K562 (cell line): Measurements from ENCODE around the gene SCAMP2. TPM values are rescaled to one million over a fixed set of nuclear protein-coding genes. Genes with fewer than 3 reads are reported as not detected.

Experiments used
- COPS2 ChIP-seq: fragments of 450-650 bp; conservative IDR thresholded peaks from 2 replicates; pipeline ENCODE4 v1.6.1; 2016; ENCODE audit warnings: mild to moderate bottlenecking, moderate library complexity
- CREM ChIP-seq: IDR thresholded peaks from 2 replicates; pipeline ENCODE4 v1.6.1; 2014; ENCODE audit warnings: antibody characterized with exemption, low read depth
- EHMT2 ChIP-seq: fragments of 450-650 bp; IDR thresholded peaks from 2 replicates; pipeline ENCODE4 v1.6.1; 2018; ENCODE audit warnings: antibody characterized with exemption
- ELF2 ChIP-seq: fragments of 250-450 bp; sonication (Bioruptor Pico); IDR thresholded peaks from 2 replicates; pipeline ENCODE4 v1.5.0; 2021; ENCODE audit warnings: mild to moderate bottlenecking
- FOXK2 ChIP-seq, 2 experiments: fragments of 450-650 bp; IDR thresholded peaks in 1 of 2; conservative IDR thresholded peaks in 1 of 2; 2 replicates each; pipeline ENCODE4 v1.6.1; 2016; ENCODE audit warnings: low read depth in 2 of 2, mild to moderate bottlenecking in 1 of 2
- HNRNPLL ChIP-seq: fragments of 200-400 bp; formaldehyde crosslinking; IDR thresholded peaks from 2 replicates; pipeline ENCODE4 v1.6.1; 2017; ENCODE audit warnings: low read length, low read depth, mild to moderate bottlenecking; ENCODE audit not compliant: poor library complexity, severe bottlenecking
- KDM5B ChIP-seq: fragments of 200-600 bp; sonication (generic); IDR thresholded peaks from 2 replicates; pipeline ENCODE4 v1.6.1; 2012; ENCODE audit warnings: low read depth, mild to moderate bottlenecking, moderate library complexity, low read length, control low read depth, inconsistent platforms; ENCODE audit not compliant: insufficient replicate concordance
- KLF6 ChIP-seq: fragments of 250-450 bp; sonication (Bioruptor Pico); IDR thresholded peaks from 2 replicates; pipeline ENCODE4 v1.4.0; 2020; ENCODE audit warnings: mild to moderate bottlenecking, moderate library complexity, borderline replicate concordance
- NCOA6 ChIP-seq: fragments of 450-650 bp; IDR thresholded peaks from 2 replicates; pipeline ENCODE4 v1.6.1; 2017; ENCODE audit warnings: mild to moderate bottlenecking
- NR2C1 ChIP-seq, 2 experiments: fragments of 450-650 bp; IDR thresholded peaks; 2 replicates each; pipeline ENCODE4 v1.6.1; 2017; ENCODE audit warnings: mild to moderate bottlenecking in 2 of 2, antibody characterized with exemption in 1 of 2, inconsistent platforms in 1 of 2, missing compliant biosample characterization in 1 of 2, missing genetic modification characterization in 1 of 2
- RBM25 ChIP-seq: fragments of 200-400 bp; formaldehyde crosslinking; IDR thresholded peaks from 2 replicates; pipeline ENCODE4 v1.6.1; 2018; ENCODE audit warnings: low read length, low read depth, moderate library complexity; ENCODE audit not compliant: severe bottlenecking
- SAP30 ChIP-seq: fragments of 200-600 bp; sonication (generic); IDR thresholded peaks from 2 replicates; pipeline ENCODE4 v1.6.1; 2012; ENCODE audit warnings: borderline replicate concordance, low read depth, mild to moderate bottlenecking, moderate library complexity, low read length, control low read depth, inconsistent platforms; ENCODE audit not compliant: insufficient read depth, poor library complexity, severe bottlenecking
- SPI1 ChIP-seq: IDR thresholded peaks from 2 replicates; pipeline ENCODE4 v1.6.1; 2011; ENCODE audit warnings: low read depth, low read length, control low read depth, borderline replicate concordance
- ZKSCAN3 ChIP-seq: fragments of 250-450 bp; sonication (Bioruptor Pico); IDR thresholded peaks from 2 replicates; pipeline ENCODE4 v1.4.0; 2020
- polyA plus RNA-seq, 8 experiments: library from polyadenylated mRNA; depleted of rRNA in 4 of 8; stranded (reverse) in 5 of 8; unstranded in 3 of 8; fragments of >200 nt; fragmentation: Nextera tagmentation in 2 of 8; fragmentation: Illumina TruSeq in 1 of 8; extraction: Ambion mirVana in 2 of 8; extraction: Trizol in 1 of 8; gene quantifications; 2 replicates each; pipeline versions ENCODE4 v1.2.1 to v1.2.3, GENCODE V29; 2011 to 2014; ENCODE audit warnings: inconsistent platforms in 1 of 8, missing spikeins in 1 of 8
- total RNA-seq, 7 experiments: library from RNA; depleted of rRNA in 6 of 7; stranded (reverse); fragments of >200 nt in 6 of 7; fragmentation: Illumina TruSeq in 2 of 7; extraction: Trizol in 2 of 7; gene quantifications; 2 replicates each; pipeline versions ENCODE4 v1.2.1 to v1.2.3, GENCODE V29; 2011 to 2021; ENCODE audit warnings: low replicate concordance in 1 of 7
- TF ChIP-seq, protein P1 (sequence below): fragments of 200-800 bp; sonication (Bioruptor generic); IDR thresholded peaks from 2 replicates; pipeline ENCODE4 v1.6.1; 2017; ENCODE audit warnings: missing genetic modification characterization, missing compliant biosample characterization
- TF ChIP-seq, protein P2 (sequence below), 3 experiments: IDR thresholded peaks in 2 of 3; conservative IDR thresholded peaks in 1 of 3; 2 replicates each; pipeline ENCODE4 v1.5.1; 2011 to 2012; ENCODE audit warnings: low read length in 3 of 3, mild to moderate bottlenecking in 3 of 3, control low read depth in 2 of 3, improper control_type of control experiment in 1 of 3, inconsistent platforms in 1 of 3, low read depth in 1 of 3, mixed read lengths in 1 of 3, moderate library complexity in 1 of 3; ENCODE audit not compliant: insufficient read depth in 2 of 3
- TF ChIP-seq, protein P3 (sequence below): sonication (generic); formaldehyde crosslinking; IDR thresholded peaks from 2 replicates; pipeline ENCODE4 v1.8.0; 2022; ENCODE audit warnings: mild to moderate bottlenecking, missing genetic modification reagents
- TF ChIP-seq, protein P4 (sequence below): fragments of 450-650 bp; IDR thresholded peaks from 2 replicates; pipeline ENCODE4 v1.6.1; 2016
- TF ChIP-seq, protein P5 (sequence below): sonication (generic); formaldehyde crosslinking; IDR thresholded peaks from 2 replicates; pipeline ENCODE4 v1.9.0; 2022; ENCODE audit warnings: mild to moderate bottlenecking, missing genetic modification reagents
- TF ChIP-seq, protein P6 (sequence below): fragments of 450-650 bp; formaldehyde crosslinking; IDR thresholded peaks from 2 replicates; pipeline ENCODE4 v1.4.0; 2020; ENCODE audit warnings: mild to moderate bottlenecking, moderate library complexity

Gene SCAMP2
- total and polyA plus RNA-seq, 9 of the 15 experiments (the other 6 are each of a cell fraction or from before 2014, with no cell fraction given) = 5.9 to 61.1 (median 20.1) TPM

DNA sequence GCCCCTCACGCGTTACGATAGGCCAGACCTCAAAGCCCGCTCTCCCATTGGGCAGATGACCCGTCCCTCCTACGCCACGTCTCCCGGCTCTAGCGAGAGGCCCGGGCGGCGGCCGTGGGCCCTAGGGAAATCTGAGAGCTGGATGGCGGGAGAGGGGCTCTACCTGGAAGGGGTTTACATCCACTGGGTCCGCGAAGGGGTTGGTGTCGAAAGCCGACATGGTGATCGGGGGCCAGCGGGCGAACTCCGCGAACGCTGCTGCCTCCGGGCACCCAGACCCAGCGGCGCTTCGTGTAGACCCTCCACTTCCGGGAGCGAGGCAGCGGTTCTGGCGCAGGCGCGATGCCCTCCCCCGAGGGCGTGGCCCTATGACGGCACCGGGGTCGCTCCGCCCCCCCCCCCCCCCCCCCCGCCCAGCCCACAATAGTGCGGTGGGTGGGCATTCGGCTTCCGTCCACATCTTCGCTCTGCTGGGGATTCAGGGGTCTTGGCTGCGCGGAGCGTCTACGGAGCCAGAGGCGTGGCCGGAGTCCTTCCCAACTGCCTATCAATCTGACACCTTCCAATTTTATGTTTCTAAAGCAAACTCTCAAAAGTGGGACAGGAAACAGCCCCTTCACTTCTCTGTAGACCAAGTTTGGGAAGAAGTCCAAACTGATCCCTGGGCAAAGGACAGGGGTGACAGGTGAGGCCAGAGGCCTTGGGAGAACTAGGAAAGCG lies at the start of gene SCAMP2 (continued):
- TF ChIP-seq, protein P1, sequence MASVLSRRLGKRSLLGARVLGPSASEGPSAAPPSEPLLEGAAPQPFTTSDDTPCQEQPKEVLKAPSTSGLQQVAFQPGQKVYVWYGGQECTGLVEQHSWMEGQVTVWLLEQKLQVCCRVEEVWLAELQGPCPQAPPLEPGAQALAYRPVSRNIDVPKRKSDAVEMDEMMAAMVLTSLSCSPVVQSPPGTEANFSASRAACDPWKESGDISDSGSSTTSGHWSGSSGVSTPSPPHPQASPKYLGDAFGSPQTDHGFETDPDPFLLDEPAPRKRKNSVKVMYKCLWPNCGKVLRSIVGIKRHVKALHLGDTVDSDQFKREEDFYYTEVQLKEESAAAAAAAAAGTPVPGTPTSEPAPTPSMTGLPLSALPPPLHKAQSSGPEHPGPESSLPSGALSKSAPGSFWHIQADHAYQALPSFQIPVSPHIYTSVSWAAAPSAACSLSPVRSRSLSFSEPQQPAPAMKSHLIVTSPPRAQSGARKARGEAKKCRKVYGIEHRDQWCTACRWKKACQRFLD = 0 out of 2 replicates have a peak, but pooled peaks have one; percentile 41
- TF ChIP-seq, protein P2, sequence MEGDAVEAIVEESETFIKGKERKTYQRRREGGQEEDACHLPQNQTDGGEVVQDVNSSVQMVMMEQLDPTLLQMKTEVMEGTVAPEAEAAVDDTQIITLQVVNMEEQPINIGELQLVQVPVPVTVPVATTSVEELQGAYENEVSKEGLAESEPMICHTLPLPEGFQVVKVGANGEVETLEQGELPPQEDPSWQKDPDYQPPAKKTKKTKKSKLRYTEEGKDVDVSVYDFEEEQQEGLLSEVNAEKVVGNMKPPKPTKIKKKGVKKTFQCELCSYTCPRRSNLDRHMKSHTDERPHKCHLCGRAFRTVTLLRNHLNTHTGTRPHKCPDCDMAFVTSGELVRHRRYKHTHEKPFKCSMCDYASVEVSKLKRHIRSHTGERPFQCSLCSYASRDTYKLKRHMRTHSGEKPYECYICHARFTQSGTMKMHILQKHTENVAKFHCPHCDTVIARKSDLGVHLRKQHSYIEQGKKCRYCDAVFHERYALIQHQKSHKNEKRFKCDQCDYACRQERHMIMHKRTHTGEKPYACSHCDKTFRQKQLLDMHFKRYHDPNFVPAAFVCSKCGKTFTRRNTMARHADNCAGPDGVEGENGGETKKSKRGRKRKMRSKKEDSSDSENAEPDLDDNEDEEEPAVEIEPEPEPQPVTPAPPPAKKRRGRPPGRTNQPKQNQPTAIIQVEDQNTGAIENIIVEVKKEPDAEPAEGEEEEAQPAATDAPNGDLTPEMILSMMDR (IDR thresholded peaks at IDR 0.05 in 2 of 3, conservative IDR thresholded peaks at IDR 0.05 in 1 of 3; ENCODE audit: insufficient read depth in 2 of 3, low read depth in 1 of 3, low read length in 3 of 3) = no peak
- TF ChIP-seq, protein P3, sequence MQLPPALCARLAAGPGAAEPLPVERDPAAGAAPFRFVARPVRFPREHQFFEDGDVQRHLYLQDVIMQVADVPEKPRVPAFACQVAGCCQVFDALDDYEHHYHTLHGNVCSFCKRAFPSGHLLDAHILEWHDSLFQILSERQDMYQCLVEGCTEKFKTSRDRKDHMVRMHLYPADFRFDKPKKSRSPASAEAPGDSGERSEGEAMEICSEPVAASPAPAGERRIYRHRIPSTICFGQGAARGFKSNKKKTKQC (CRISPR knock-in tag) = peak; percentile 11; the same call in 1 of the 2 replicates
- TF ChIP-seq ELF2 = peak; percentile 95
- TF ChIP-seq NCOA6 = no peak
- peak; percentile 88 for TF ChIP-seq KDM5B
- TF ChIP-seq HNRNPLL = peak; percentile 51
- TF ChIP-seq SAP30 = peak; percentile 71
- peak; percentile 74 for TF ChIP-seq RBM25
- no peak for TF ChIP-seq COPS2
- TF ChIP-seq, protein P4, sequence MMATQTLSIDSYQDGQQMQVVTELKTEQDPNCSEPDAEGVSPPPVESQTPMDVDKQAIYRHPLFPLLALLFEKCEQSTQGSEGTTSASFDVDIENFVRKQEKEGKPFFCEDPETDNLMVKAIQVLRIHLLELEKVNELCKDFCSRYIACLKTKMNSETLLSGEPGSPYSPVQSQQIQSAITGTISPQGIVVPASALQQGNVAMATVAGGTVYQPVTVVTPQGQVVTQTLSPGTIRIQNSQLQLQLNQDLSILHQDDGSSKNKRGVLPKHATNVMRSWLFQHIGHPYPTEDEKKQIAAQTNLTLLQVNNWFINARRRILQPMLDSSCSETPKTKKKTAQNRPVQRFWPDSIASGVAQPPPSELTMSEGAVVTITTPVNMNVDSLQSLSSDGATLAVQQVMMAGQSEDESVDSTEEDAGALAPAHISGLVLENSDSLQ = peak; percentile 99
- TF ChIP-seq EHMT2 = no peak
- TF ChIP-seq, protein P5, sequence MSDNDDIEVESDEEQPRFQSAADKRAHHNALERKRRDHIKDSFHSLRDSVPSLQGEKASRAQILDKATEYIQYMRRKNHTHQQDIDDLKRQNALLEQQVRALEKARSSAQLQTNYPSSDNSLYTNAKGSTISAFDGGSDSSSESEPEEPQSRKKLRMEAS (CRISPR knock-in tag) = peak; percentile 59; the same call in 1 of the 2 replicates
- 0 out of 4 replicates have a peak, but pooled peaks of 1 of the 2 experiments have one; percentile 20 for TF ChIP-seq FOXK2 (conservative IDR thresholded peaks at IDR 0.05 in 1 of 2, IDR thresholded peaks at IDR 0.05 in 1 of 2; ENCODE audit: low read depth in 2 of 2)
- no peak for TF ChIP-seq ZKSCAN3 (CRISPR knock-in tag)
- TF ChIP-seq, protein P6, sequence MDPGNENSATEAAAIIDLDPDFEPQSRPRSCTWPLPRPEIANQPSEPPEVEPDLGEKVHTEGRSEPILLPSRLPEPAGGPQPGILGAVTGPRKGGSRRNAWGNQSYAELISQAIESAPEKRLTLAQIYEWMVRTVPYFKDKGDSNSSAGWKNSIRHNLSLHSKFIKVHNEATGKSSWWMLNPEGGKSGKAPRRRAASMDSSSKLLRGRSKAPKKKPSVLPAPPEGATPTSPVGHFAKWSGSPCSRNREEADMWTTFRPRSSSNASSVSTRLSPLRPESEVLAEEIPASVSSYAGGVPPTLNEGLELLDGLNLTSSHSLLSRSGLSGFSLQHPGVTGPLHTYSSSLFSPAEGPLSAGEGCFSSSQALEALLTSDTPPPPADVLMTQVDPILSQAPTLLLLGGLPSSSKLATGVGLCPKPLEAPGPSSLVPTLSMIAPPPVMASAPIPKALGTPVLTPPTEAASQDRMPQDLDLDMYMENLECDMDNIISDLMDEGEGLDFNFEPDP (CRISPR knock-in tag) = peak; percentile 68; the same call in 1 of the 2 replicates
- no peak for TF ChIP-seq NR2C1 (IDR thresholded peaks at IDR 0.05)
- peak; percentile 50; the same call in 1 of the 2 replicates for TF ChIP-seq NR2C1 (tag; IDR thresholded peaks at IDR 0.05)
- TF ChIP-seq SPI1 = no peak
- peak; percentile 60; the same call in 1 of the 2 replicates for TF ChIP-seq KLF6
- TF ChIP-seq CREM = peak; percentile 64
